Progenitor cell of endocrine pancreas (in vitro differentiated cells): Measurements from ENCODE around the gene UTP20. TPM values are rescaled to one million over a fixed set of nuclear protein-coding genes. Genes with fewer than 3 reads are reported as not detected.

Experiments used
- DNase-seq: peaks from one replicate; pipeline ENCODE4 v3.0.0; 2021; ENCODE audit warnings: low spot score; ENCODE audit not compliant: unreplicated experiment
- H3K27ac Mint-ChIP-seq: 2 replicates; pipeline ENCODE4 v1.8.0; 2021; ENCODE audit warnings: mild to moderate bottlenecking, moderate library complexity, mixed read lengths
- H3K27me3 Mint-ChIP-seq: 2 replicates; pipeline ENCODE4 v1.8.0; 2021; ENCODE audit warnings: mixed read lengths
- H3K36me3 Mint-ChIP-seq: 2 replicates; pipeline ENCODE4 v1.8.0; 2022; ENCODE audit warnings: mixed read lengths; ENCODE audit not compliant: insufficient read depth
- H3K4me1 Mint-ChIP-seq: 2 replicates; pipeline ENCODE4 v1.8.0; 2021; ENCODE audit warnings: low read depth, mixed read lengths
- H3K4me3 Mint-ChIP-seq: 2 replicates; pipeline ENCODE4 v1.8.0; 2021; ENCODE audit warnings: low read depth, mild to moderate bottlenecking, moderate library complexity, mixed read lengths
- H3K9me3 Mint-ChIP-seq: 2 replicates; pipeline ENCODE4 v1.8.0; 2021; ENCODE audit warnings: low read depth, mixed read lengths
- total RNA-seq: library from RNA; stranded (reverse); gene quantifications from 2 replicates; pipeline ENCODE4 v1.2.1, GENCODE V29; 2021
- TF ChIP-seq, protein P1 (sequence below): fragments of 200-600 bp; sonication (generic); IDR thresholded peaks from one replicate; pipeline ENCODE4 v1.5.0; 2021; ENCODE audit warnings: antibody characterized with exemption, mild to moderate bottlenecking; ENCODE audit not compliant: unreplicated experiment

Gene UTP20
- total RNA-seq, 1 donor from 2014 or later, result 16.3 TPM

DNA sequence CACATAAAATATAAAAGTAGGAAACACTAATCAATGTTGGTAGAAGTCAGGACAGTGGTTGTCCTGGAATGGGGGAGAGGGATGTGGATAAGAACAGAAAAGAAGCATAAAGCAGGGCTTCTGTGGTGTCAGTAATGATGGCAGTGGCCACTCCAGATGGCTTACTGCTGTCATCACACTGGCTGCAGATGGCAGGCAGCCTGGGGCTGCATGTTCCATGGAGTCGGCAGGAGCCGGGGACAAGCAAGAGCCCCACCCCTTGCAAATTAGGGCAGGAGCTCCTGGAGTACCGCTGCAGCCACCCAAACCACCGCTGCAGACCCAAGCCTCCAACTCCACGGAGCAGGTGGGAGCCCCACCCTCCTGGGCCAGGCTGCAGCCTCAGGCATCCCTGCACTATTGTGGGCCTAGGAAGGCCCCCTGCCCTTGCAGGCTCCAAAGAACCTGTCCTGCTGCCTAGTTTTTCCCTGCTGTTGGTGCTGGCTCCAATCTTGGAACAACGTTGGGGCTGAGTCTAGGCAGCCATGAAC, 41.0 kb upstream of the UTP20 start:
- Mint-ChIP-seq H3K4me1 (peaks cover 8% of the 10 kb centered on the region), H3K9me3 (no peaks in the 10 kb centered on the region), H3K27ac (no peak overlapping the region), H3K27me3 (no peaks in the 10 kb centered on the region), H3K36me3 (no peaks in the 10 kb centered on the region), H3K4me3 (no peak overlapping the region)
- TF ChIP-seq, protein P1, sequence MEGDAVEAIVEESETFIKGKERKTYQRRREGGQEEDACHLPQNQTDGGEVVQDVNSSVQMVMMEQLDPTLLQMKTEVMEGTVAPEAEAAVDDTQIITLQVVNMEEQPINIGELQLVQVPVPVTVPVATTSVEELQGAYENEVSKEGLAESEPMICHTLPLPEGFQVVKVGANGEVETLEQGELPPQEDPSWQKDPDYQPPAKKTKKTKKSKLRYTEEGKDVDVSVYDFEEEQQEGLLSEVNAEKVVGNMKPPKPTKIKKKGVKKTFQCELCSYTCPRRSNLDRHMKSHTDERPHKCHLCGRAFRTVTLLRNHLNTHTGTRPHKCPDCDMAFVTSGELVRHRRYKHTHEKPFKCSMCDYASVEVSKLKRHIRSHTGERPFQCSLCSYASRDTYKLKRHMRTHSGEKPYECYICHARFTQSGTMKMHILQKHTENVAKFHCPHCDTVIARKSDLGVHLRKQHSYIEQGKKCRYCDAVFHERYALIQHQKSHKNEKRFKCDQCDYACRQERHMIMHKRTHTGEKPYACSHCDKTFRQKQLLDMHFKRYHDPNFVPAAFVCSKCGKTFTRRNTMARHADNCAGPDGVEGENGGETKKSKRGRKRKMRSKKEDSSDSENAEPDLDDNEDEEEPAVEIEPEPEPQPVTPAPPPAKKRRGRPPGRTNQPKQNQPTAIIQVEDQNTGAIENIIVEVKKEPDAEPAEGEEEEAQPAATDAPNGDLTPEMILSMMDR, result no peak
- no peak for DNase-seq

DNA sequence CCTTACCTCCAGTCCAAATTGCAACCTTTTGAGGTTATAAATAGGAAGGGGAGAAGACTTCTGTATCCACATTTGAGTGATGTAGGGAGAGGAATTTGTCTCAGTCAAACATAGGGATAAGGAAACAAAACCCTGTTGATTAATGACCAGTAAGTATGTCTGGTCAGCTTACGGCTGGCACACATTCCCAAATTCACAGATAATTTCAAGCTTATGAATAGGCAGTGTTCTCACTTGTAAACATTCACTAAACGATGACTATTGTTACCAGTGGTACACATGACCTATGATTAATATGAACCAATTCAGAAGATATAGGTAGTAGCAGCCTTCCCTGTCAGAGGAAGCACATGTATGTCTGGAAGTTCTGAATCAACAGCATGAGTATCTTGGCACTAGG, 36.8 kb upstream of the UTP20 start:
- H3K36me3 Mint-ChIP-seq, result no peaks in the 10 kb centered on the region
- peak overlapping the region; percentile 62 for H3K27ac Mint-ChIP-seq
- no peak overlapping the region for H3K4me3 Mint-ChIP-seq

DNA sequence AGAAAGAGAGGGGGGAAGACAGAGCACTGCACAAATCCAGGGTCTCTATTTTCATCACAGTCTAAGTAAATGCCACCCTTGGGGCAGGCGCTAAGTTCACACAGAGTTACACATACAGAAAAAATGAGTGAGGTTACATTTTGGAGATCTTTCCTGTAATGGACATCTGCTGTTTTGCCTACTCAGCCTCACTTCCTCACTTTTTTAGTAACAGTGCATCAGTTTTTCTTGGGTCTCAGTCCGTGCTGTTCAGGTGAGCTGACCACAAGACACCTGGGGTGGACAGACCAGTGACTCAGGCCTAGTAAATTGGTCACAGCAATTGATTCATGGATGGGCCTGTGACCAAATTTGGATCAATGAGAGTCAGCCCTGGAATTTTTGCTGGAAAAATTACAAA, 36.3 kb upstream of the UTP20 start:
- H3K36me3 Mint-ChIP-seq, result no peaks in the 10 kb centered on the region
- no peaks in the 10 kb centered on the region for H3K27me3 Mint-ChIP-seq

More for the DNA sequence above, 36.8 kb upstream of the UTP20 start:
- no peaks in the 10 kb centered on the region for H3K27me3 Mint-ChIP-seq
- TF ChIP-seq, protein P1, result no peak
- H3K4me1 Mint-ChIP-seq, result peaks cover 8% of the 10 kb centered on the region
- H3K9me3 Mint-ChIP-seq, result no peaks in the 10 kb centered on the region
- DNase-seq, result no peak

DNA sequence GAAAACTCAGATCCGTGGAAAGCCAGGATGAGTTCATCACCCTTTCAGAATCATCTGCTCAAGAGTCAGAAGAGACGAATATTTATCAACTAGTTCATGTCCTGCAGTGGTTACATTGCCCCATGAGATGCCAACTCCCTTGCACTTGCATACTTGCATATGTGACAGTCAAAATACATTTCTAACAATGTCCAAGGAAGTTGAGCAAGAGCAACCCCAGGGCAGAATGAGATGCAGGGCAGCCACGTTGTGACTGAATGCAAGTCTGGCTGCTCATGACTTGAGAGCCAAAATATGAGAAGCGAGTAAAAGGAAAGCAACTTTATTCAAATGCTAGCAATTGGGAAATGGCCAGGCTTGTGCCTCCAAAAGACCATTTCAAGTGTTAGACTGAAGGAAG, 23.6 kb upstream of the UTP20 start:
- peaks cover 3% of the 10 kb centered on the region for H3K27me3 Mint-ChIP-seq
- no peak overlapping the region for H3K27ac Mint-ChIP-seq
- no peak for DNase-seq
- TF ChIP-seq, protein P1, result no peak
- H3K4me1 Mint-ChIP-seq, result no peaks in the 10 kb centered on the region
- H3K36me3 Mint-ChIP-seq, result no peaks in the 10 kb centered on the region
- H3K9me3 Mint-ChIP-seq, result peaks cover 10% of the 10 kb centered on the region
- H3K4me3 Mint-ChIP-seq, result no peak overlapping the region

More for the DNA sequence above, 36.3 kb upstream of the UTP20 start:
- Mint-ChIP-seq H3K9me3 (no peaks in the 10 kb centered on the region), H3K4me1 (peaks cover 8% of the 10 kb centered on the region), H3K27ac (no peak overlapping the region), H3K4me3 (no peak overlapping the region)
- no peak for DNase-seq
- TF ChIP-seq, protein P1, result no peak

DNA sequence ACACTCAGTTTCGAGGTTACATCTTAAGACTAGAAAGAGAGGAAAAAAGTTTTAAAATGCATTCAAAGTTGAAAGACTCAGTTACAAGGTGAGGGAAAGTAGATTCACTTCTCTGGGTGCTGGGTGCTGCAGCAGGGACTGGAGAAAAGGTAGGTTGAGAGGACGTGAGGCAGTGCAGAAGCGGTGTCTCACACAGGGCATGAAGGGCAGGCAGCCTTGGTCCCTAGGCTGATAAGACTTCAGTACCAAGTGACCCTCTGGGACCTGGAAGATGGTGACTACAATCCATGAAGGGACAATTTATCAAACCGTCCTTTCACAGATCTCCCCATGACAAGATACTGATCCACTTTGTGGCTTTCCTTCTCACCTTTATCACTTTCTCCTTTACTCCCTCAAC, 22.5 kb upstream of the UTP20 start:
- Mint-ChIP-seq H3K27me3 (peaks cover 3% of the 10 kb centered on the region), H3K36me3 (no peaks in the 10 kb centered on the region), H3K4me1 (no peaks in the 10 kb centered on the region), H3K9me3 (peaks cover 10% of the 10 kb centered on the region), H3K4me3 (no peak overlapping the region), H3K27ac (no peak overlapping the region)
- TF ChIP-seq, protein P1, result no peak
- DNase-seq, result no peak
